Neural progenitor cell (in vitro differentiated cells): ENCODE measurements around the gene ZSWIM4. TPM values are rescaled to one million over a fixed set of nuclear protein-coding genes. Genes with fewer than 3 reads are reported as not detected.

Experiments used
- DNase-seq: peaks from one replicate; pipeline ENCODE4 v3.0.0-alpha.2; 2016; ENCODE audit warnings: low spot score
- H2AFZ ChIP-seq: fragments of 200-600 bp; sonication (generic); replicated peaks from 2 replicates; pipeline ENCODE4 v1.6.1; 2016; ENCODE audit warnings: antibody characterized with exemption
- H3F3A ChIP-seq: fragments of 200-600 bp; sonication (generic); 2 replicates; pipeline ENCODE4 v1.6.1; 2016; ENCODE audit warnings: antibody characterized with exemption, low read depth
- H3K27ac ChIP-seq: fragments of 200-600 bp; sonication (generic); 2 replicates; pipeline ENCODE4 v1.5.1; 2016; ENCODE audit warnings: mild to moderate bottlenecking
- H3K27me3 ChIP-seq: fragments of 200-600 bp; sonication (generic); 2 replicates; pipeline ENCODE4 v1.6.1; 2016; ENCODE audit warnings: mild to moderate bottlenecking, moderate library complexity
- H3K36me3 ChIP-seq: fragments of 200-600 bp; sonication (generic); 2 replicates; pipeline ENCODE4 v1.5.1; 2016
- H3K4me1 ChIP-seq: fragments of 200-600 bp; sonication (generic); 2 replicates; pipeline ENCODE4 v1.6.1; 2016; ENCODE audit warnings: mixed run types
- H3K4me2 ChIP-seq: fragments of 200-600 bp; sonication (generic); 2 replicates; pipeline ENCODE4 v1.6.1; 2016
- H3K4me3 ChIP-seq: fragments of 200-600 bp; sonication (generic); 2 replicates; pipeline ENCODE4 v1.5.1; 2016
- H3K79me2 ChIP-seq: fragments of 200-600 bp; sonication (generic); 2 replicates; pipeline ENCODE4 v1.6.1; 2016; ENCODE audit warnings: low read depth
- H3K9ac ChIP-seq: fragments of 200-600 bp; sonication (generic); 2 replicates; pipeline ENCODE4 v1.6.1; 2016
- H3K9me3 ChIP-seq: fragments of 200-600 bp; sonication (generic); 2 replicates; pipeline ENCODE4 v1.5.1; 2016; ENCODE audit warnings: low read depth
- H4K20me1 ChIP-seq: fragments of 200-600 bp; sonication (generic); 2 replicates; pipeline ENCODE4 v1.6.1; 2016; ENCODE audit warnings: low read depth
- H3K27ac Mint-ChIP-seq: 3 replicates; pipeline ENCODE4 v1.8.0; 2021; ENCODE audit warnings: mixed read lengths
- H3K27me3 Mint-ChIP-seq: 2 replicates; pipeline ENCODE4 v1.8.0; 2022; ENCODE audit warnings: low read depth, mild to moderate bottlenecking, inconsistent platforms, moderate library complexity, mixed read lengths; ENCODE audit not compliant: insufficient read depth
- H3K36me3 Mint-ChIP-seq: 3 replicates; pipeline ENCODE4 v1.8.0; 2021; ENCODE audit warnings: mixed read lengths
- H3K4me1 Mint-ChIP-seq: 3 replicates; pipeline ENCODE4 v1.8.0; 2021; ENCODE audit warnings: mixed read lengths
- H3K4me3 Mint-ChIP-seq: 3 replicates; pipeline ENCODE4 v1.8.0; 2021; ENCODE audit warnings: mild to moderate bottlenecking, moderate library complexity, mixed read lengths
- H3K9me3 Mint-ChIP-seq: 3 replicates; pipeline ENCODE4 v1.8.0; 2020; ENCODE audit warnings: mixed read lengths
- EZH2 ChIP-seq: fragments of 200-600 bp; sonication (generic); IDR thresholded peaks from 2 replicates; pipeline ENCODE4 v1.6.1; 2017; ENCODE audit warnings: antibody characterized with exemption, mild to moderate bottlenecking, moderate library complexity
- EZH2phosphoT487 ChIP-seq: fragments of 200-600 bp; sonication (generic); IDR thresholded peaks from 2 replicates; pipeline ENCODE4 v1.6.1; 2017; ENCODE audit warnings: antibody characterized with exemption
- total RNA-seq: library from RNA; depleted of rRNA; stranded (reverse); fragments of >200 nt; gene quantifications from 2 replicates; pipeline ENCODE4 v1.2.3, GENCODE V29; 2015; ENCODE audit warnings: low replicate concordance
- TF ChIP-seq, protein P1 (sequence below): fragments of 200-600 bp; sonication (generic); IDR thresholded peaks from 2 replicates; pipeline ENCODE4 v1.5.1; 2017; ENCODE audit warnings: antibody characterized with exemption, mild to moderate bottlenecking

Gene ZSWIM4
- total RNA-seq, 1 donor from 2014 or later, result 6.7 TPM

DNA sequence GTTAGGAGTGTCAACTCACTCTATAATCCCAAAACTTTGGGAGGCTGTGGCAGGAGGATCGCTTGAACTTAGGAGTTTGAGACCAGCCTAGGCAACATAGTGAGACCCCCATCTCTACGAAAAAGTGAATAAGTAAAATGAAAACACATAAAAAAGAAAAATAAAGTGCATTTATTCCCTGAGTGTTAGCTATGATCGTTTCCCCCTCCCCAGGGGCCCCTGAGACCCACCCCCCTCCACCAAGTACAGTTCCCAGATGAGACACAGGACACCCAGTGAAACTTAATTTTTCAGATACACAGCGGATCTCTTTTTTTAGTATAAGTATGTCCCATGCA, 53.1 kb downstream of the ZSWIM4 start:
- Histone ChIP-seq H3K27ac (no peak overlapping the region), H3K4me2 (peak overlapping the region; percentile 80), H3K27me3 (peaks cover 8% of the 10 kb centered on the region), H3K79me2 (no peaks in the 10 kb centered on the region), H3K9me3 (no peaks in the 10 kb centered on the region), H3K9ac (no peak overlapping the region), H3K4me1 (peaks cover 19% of the 10 kb centered on the region), H3K4me3 (peak overlapping the region; percentile 63), H4K20me1 (no peaks in the 10 kb centered on the region), H3K36me3 (no peaks in the 10 kb centered on the region), H2AFZ (no peak overlapping the region), H3F3A (peaks cover 60% of the 10 kb centered on the region)
- H3K4me3 Mint-ChIP-seq, result peak overlapping the region; percentile 71
- H3K27ac Mint-ChIP-seq, result peak overlapping the region; percentile 64
- H3K27me3 Mint-ChIP-seq, result peaks cover 20% of the 10 kb centered on the region
- no peaks in the 10 kb centered on the region for H3K9me3 Mint-ChIP-seq
- peaks cover 47% of the 10 kb centered on the region for H3K4me1 Mint-ChIP-seq
- H3K36me3 Mint-ChIP-seq, result no peaks in the 10 kb centered on the region
- TF ChIP-seq, protein P1, sequence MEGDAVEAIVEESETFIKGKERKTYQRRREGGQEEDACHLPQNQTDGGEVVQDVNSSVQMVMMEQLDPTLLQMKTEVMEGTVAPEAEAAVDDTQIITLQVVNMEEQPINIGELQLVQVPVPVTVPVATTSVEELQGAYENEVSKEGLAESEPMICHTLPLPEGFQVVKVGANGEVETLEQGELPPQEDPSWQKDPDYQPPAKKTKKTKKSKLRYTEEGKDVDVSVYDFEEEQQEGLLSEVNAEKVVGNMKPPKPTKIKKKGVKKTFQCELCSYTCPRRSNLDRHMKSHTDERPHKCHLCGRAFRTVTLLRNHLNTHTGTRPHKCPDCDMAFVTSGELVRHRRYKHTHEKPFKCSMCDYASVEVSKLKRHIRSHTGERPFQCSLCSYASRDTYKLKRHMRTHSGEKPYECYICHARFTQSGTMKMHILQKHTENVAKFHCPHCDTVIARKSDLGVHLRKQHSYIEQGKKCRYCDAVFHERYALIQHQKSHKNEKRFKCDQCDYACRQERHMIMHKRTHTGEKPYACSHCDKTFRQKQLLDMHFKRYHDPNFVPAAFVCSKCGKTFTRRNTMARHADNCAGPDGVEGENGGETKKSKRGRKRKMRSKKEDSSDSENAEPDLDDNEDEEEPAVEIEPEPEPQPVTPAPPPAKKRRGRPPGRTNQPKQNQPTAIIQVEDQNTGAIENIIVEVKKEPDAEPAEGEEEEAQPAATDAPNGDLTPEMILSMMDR, result no peak
- TF ChIP-seq EZH2, result no peak
- no peak for DNase-seq

DNA sequence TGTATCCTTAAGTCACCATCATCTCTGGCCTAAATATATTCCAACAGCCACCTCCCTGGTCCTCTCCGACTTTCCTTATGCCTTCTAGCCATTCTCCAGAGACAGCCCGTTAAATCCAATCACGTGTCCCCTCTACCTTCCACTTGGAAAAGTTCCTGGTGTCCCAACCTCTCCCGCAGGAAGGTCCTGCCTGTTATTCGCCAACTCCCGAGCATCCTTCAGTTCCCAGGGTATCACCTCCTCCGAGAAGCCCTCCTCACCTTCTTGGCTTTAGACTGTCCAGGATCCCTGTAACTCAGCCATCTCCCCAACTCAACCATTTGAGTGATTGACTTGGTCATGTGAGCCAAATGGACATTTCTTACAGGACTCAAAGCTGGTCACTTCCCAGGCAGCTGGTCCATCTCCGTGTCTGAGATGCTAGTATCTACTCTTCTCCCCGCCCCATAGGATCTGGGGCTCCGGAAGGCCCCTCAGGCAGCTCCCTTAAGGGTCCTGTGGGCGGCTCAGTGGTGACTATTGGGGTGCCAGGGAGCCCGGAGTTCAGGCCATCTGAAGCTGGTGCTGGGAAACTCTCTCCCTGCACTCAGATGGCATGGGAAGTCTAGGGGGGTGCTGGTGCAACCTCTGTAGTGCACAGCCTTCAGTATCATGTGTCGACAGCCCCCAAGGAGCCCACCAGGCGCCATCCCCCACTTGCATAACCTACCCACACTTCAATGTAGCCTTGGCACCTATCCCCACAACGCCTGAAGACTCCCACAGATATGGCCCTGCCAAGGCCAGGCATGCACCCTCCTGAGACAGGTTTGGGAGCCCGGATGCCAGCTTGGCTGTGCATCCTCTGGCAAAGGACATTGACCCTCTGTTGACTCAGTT, 53.8 kb downstream of the ZSWIM4 start:
- Histone ChIP-seq H3K79me2 (no peaks in the 10 kb centered on the region), H3F3A (peaks cover 53% of the 10 kb centered on the region), H3K4me3 (no peak overlapping the region), H3K27me3 (peaks cover 7% of the 10 kb centered on the region), H3K27ac (no peak overlapping the region), H3K9ac (no peak overlapping the region), H3K4me1 (peaks cover 12% of the 10 kb centered on the region), H2AFZ (no peak overlapping the region), H3K36me3 (no peaks in the 10 kb centered on the region), H3K4me2 (no peak overlapping the region), H4K20me1 (no peaks in the 10 kb centered on the region), H3K9me3 (no peaks in the 10 kb centered on the region)
- Mint-ChIP-seq H3K4me3 (peak overlapping the region; percentile 54), H3K36me3 (no peaks in the 10 kb centered on the region), H3K4me1 (peaks cover 40% of the 10 kb centered on the region), H3K27ac (peak overlapping the region; percentile 95), H3K27me3 (peaks cover 19% of the 10 kb centered on the region), H3K9me3 (no peaks in the 10 kb centered on the region)
- TF ChIP-seq EZH2phosphoT487, result no peak
- TF ChIP-seq, protein P1, result no peak
- no peak for TF ChIP-seq EZH2
- no peak for DNase-seq

DNA sequence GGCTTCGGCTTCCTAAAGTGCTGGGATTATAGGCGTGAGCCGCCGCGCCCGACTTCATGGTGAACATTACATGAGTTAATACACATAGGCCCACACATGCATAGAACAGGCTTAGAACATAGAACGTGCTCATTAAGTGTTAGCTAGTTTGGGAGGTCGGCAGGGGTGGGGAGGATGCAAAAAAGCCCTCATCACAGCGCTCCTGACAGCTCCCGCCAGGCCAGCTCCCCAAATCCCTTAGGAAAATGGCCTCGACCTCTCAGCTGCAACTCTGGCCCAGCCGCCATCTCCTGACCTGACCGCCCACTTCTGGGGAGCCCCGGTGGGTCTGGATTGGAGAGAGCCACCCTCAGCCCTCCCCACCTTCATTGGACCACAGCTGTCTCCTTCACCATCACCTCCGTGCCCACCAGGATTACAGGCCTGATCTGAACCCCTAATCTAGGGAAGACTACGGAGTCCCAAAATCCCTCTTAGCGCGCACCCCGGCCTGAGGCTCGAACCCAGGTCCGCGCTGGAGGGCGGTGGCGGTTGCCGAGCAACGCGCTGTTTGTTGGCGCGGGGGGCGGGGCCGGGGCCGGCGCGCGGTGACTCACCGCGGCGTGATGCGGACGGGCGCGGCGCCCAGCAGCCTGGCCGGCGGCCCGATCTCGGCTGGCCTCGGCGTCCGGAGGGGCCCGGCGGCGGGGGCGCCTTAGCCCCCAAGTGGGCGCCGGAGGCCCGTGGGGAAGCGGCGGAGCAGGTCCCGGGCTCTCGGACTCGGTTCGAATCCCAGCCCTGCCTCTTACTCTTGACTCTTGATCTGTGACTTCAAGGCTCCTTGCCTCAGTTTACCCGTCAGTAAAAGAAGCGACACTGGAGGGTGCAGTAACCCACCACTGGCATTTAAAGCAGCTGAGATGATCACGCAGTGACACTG, 55.0 kb downstream of the ZSWIM4 start:
- H3K9ac ChIP-seq, result no peak overlapping the region
- Mint-ChIP-seq H3K4me1 (peaks cover 29% of the 10 kb centered on the region), H3K4me3 (peak overlapping the region; percentile 76), H3K9me3 (no peaks in the 10 kb centered on the region), H3K27me3 (peaks cover 14% of the 10 kb centered on the region), H3K27ac (peak overlapping the region; percentile 97), H3K36me3 (no peaks in the 10 kb centered on the region)
- H3K36me3 ChIP-seq, result no peaks in the 10 kb centered on the region
- no peaks in the 10 kb centered on the region for H4K20me1 ChIP-seq
- DNase-seq, result peak; percentile 87
- peaks cover 7% of the 10 kb centered on the region for H3K27me3 ChIP-seq
- H3K4me3 ChIP-seq, result peak overlapping the region; percentile 24
- H3F3A ChIP-seq, result peaks cover 43% of the 10 kb centered on the region
- H2AFZ ChIP-seq, result peak overlapping the region; percentile 36
- no peak overlapping the region for H3K27ac ChIP-seq
- peaks cover 8% of the 10 kb centered on the region for H3K4me1 ChIP-seq
- H3K9me3 ChIP-seq, result no peaks in the 10 kb centered on the region
- H3K4me2 ChIP-seq, result peak overlapping the region; percentile 59
- no peaks in the 10 kb centered on the region for H3K79me2 ChIP-seq
- TF ChIP-seq, protein P1, result no peak
- TF ChIP-seq EZH2 (no peak), EZH2phosphoT487 (no peak)
